ENCODE data around the gene DENND6B.

DENND6B gene

DNA sequence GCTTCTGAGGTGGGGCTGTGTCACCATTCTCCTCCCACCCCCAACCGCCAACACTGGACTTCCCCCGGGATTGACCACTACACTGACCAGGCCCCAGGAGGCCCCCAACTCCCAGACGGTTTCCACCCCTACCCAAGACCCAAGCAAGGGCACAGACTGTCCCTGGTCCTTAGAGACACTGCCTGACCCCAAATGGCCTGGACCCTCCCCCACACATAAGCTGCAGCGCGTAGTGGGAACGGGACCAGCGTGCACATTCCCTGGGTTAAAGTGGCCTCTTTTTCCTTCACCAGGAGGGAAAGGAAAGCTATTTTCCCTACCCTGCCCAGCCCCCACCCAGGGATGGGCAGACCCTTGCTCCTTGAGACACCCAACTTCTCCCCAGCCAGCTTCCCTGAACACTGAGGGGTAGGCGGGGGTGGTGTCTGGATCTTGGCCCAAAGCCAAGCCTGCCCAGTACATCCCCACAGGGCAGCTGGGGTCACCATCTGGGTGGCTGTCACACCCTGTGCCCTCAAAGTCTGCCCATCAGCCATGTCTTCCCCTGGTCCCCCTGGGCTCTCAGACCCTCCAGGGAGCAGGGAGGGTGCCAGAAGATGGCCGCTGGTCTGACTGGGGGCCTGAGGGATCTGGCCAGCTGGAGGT is 63.7 kb downstream of the DENND6B start:
- TF ChIP-seq, protein P1, sequence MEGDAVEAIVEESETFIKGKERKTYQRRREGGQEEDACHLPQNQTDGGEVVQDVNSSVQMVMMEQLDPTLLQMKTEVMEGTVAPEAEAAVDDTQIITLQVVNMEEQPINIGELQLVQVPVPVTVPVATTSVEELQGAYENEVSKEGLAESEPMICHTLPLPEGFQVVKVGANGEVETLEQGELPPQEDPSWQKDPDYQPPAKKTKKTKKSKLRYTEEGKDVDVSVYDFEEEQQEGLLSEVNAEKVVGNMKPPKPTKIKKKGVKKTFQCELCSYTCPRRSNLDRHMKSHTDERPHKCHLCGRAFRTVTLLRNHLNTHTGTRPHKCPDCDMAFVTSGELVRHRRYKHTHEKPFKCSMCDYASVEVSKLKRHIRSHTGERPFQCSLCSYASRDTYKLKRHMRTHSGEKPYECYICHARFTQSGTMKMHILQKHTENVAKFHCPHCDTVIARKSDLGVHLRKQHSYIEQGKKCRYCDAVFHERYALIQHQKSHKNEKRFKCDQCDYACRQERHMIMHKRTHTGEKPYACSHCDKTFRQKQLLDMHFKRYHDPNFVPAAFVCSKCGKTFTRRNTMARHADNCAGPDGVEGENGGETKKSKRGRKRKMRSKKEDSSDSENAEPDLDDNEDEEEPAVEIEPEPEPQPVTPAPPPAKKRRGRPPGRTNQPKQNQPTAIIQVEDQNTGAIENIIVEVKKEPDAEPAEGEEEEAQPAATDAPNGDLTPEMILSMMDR (IDR thresholded peaks at IDR 0.05): no peak

DNA sequence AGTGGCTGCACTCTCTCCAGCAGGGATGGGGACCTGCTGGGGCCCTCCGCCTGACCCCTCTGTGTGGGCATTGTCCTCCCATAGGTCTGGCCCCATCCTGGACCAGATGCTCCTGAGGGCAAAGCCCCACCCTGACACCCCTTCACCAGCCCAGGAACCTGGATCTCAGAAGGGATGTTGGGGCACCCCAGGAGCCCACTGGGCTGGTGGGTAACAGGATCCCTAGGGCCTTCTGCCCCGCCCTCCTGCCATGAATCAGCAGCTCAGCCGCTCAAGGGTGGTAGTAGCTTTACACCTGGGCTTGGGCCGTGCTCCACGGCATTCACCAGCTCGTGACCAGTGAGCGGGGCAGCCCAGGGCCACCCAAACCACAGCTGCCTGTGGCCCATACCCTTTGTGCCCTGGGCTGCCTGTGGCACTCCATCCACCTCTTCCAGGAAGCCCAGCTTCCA is 64.3 kb downstream of the DENND6B start:
- TF ChIP-seq, protein P1 (IDR thresholded peaks at IDR 0.05): no peak

DNA sequence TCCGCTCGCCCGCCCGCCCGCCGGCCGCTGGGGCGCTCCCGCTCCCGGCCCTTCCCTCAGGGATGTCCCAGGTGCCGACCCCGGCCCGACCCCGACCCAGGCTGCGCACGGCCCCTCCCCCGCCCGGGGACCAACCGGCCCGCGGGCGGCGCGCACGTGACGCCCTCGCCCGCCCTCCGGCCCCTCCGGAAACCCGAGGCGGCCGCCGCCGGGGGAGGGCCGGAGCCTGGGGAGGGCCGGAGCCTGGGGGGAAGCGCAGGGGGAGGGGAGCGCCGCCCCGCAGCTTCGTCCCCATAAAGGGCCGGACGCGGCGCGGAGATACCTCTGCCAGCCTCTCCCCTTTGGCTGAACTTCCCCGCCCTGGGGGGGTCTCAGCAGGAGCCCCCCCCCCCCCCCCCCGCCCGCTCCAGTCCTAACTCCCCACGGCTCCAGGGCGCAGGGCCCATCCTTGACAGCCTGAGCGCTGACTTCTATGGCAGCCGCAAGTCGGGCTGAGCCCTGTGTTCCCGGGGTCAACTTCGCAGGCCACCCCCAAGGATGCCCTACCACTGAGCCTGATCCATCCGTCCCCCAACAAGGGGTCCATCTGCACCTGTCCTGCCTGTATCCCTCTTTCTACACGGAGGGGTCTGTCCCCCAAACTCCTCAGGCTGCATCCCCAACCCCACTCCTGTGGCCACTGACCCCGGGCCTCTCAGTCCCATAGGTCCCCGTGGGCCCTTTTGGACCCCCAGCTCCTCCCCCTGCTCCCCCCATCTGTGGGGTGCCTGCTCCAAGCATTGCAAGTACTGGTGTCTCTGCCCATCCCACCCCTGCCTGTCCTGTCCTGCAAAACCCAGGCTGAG is 65.0 kb downstream of the DENND6B start, which contains the start of gene MAPK12:
Gene MAPK12, minus strand, starts transcription at position 69 of the 845 bp plus-strand sequence. CDS start 174 bp downstream, outside the sequence.
- TF ChIP-seq, protein P1 (IDR thresholded peaks at IDR 0.05): no peak

DNA sequence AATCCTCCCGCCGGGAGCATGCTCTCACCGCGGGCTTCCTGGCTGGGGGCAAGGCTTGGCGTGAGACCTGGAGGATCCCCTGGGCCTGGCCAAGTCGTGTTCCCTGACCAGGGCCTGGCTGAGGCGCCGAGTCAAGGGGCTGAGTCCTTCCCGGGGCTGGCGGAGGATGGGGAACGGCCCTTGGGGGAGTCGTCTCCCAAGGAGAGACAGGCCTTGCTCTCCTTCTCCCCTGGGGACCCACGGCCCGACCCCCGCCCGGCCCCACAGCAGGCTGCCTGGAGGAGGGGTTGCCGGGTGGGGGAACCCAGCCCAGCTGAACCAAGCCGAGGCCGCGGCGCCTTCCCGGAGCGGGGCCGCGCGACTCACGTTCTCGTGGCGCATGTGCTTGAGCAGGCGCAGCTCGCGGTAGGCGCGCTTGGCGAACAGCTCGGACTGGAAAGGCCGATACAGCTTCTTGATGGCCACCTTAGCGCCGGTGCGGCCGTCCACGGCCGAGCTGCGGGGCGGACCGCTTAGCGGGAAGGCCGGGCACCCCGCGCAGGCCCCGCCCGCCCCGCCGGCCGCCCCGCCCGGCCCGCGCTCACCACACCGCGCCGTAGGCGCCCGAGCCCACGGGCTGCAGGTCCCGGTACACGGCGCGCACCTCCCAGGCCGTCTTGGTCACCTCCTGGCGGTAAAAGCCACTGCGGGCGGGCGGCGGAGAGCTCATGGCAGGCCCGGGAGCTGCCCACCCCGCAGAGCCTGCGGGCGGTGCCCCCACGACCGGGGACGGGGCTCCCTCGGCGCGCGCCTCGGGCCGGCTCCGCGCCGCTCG is 65.8 kb downstream of the DENND6B start:
- TF ChIP-seq, protein P1 (IDR thresholded peaks at IDR 0.05): no peak

DNA sequence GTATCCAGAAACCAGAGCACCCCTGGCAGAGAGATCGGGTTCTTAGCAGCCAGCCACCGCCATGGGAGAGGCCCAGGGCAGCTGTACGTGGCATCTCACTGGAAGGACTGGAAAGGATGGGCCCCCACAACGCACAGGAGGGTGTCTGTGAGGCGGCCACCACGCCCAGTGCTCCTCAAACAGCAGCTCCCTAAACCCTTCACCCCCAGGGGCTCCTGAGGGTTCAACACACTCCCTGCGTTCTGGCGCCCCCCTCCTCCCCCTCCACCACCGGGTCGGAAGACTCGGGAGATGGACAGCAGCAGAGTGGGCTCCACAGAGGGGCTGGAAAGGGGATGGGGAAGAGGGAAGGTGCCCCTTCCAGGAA is 66.4 kb downstream of the DENND6B start:
- TF ChIP-seq, protein P1 (IDR thresholded peaks at IDR 0.05): no peak

DNA sequence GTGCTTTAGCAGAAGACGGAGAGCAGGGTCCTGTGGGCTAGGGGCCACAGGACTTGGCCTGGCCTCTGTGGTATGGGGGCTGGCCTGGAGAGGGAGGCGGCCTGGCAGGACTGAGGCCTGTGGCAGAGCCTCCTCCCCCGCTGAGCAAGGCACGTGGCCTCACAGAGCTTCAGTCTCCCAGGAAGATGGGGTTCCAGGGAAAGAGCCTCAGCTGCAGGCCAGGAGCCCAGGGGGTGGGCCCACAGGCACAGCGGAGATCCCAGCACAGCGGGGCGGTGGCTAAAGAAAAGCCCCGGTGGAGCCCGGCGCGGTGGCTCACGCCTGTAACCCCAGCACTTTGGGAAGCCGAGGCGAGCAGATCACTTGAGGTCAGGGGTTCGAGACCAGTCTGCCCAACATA is 67.5 kb downstream of the DENND6B start:
- TF ChIP-seq, protein P1 (IDR thresholded peaks at IDR 0.05): no peak

Data from LNCAP (cell line).